ENCODE measurements around the gene NINL. TPM values are rescaled to one million over a fixed set of nuclear protein-coding genes. Genes with fewer than 3 reads are reported as not detected.
A peak's percentile ranks its signal among the peaks of the same experiment; 100 is the strongest.
"Not testable (repeated sequence)": the region's sequence is repeated elsewhere in the genome, so short reads cannot be mapped to it uniquely, and the experiment has no call there.

NINL gene
- total RNA-seq, result 15.7 TPM

GRCh38 chr20:25584905-25585704 lies at the start of gene NINL:
NINL (minus strand) TSS chr20:25585531; CDS start chr20:25526587, 58,944 bp downstream.
- DNase-seq, result peak; percentile 57

GRCh38 chr20:25632940-25633790 lies 47.8 kb upstream of the NINL start:
- DNase-seq, result no peak

DNA sequence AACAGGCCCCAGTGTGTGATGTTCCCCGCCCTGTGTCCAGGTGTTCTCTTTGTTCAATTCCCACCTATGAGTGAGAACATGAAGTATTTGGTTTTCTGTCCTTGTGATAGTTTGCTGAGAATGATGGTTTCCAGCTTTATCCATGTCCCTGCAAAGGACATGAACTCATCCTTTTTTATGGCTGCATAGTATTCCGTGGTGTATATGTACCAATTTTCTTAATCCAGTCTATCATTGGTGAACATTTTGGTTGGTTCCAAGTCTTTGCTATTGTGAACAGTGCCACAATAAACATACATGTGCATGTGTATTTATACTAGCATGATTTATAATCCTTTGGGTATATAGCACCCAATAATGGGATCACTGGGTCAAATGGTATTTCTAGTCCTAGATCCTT lies 45.3 kb upstream of the NINL start:
- not testable (repeated sequence) for DNase-seq

DNA sequence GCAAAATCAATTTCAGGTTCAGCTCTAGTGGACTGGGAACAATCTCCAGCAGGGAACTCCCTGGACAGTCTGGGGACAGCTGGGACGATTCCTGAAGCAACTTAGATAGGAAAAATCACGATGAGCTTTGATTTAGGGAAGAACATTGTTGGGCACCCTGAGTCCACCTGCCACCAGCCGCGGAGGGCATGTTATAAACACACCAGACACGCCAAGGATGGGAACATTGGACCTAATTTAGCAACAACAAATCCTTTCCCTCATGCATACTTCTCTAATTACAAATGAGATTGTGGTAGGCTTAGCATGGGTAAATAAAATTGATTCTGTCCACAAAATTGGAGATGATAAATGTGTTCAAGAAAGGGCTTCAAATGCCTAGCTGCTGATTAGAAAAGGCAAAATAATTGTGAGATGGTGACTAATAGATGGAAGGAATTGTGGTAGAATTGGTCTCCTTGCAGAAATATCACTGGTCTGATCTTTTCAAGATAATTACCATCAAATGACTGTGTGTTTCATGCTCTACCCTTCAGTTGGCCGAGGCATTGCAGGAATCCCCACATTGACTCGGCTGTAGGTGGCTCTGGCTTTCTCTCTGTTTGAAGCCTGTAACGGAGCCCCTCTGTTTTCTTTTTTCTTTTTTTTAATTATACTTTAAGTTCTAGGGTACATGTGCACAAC lies 44.6 kb upstream of the NINL start:
- no peak for DNase-seq

DNA sequence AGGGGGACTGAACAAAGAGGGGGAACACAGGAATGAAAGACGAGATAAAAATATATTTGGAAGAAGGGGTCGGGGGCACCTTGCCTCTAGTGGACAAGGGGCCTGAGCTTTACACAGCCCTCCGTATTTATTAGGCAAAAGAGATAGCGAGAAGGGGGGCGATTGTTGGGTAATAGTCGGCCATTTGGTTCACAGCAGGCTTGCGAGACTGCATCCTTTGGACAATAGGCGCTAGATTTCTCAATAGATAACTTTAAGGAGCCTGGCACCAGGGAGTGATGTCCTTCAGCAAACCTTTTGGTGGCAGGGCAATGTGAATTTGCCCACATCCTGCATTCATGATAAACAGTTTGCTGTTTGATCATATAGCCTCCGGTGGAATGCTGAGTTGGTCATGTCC lies 41.4 kb upstream of the NINL start:
- DNase-seq, result no peak

DNA sequence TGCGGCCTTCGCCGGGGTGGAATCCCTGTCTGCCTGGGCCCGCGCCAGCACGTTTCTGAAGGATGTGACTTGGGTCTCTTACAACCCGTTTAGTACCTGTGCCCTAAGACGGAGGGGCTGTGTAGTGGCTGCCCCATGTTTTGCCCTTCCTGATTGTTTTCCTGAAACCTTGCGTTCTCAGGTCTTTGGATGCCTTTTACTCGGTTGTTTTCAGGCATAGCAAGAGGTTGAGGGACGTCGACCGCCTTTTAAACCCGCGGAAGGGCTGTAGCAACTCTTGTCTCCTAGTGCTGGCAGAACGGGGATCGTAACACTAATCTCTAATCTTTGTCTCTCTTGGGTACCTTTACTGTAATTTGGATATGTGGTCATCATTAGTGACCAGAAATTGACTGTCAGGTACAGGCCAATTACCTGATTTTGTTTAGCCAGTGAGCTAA lies 39.2 kb upstream of the NINL start:
- DNase-seq, result peak; percentile 7

GRCh38 chr20:25623736-25624499 lies 38.6 kb upstream of the NINL start, which contains the start of gene NANP:
NANP (minus strand) TSS chr20:25624014; CDS start chr20:25623948, 66 bp downstream.
- DNase-seq, result peak; percentile 96

GRCh38 chr20:25623225-25623735 lies 37.9 kb upstream of the NINL start:
- no peak for DNase-seq

DNA sequence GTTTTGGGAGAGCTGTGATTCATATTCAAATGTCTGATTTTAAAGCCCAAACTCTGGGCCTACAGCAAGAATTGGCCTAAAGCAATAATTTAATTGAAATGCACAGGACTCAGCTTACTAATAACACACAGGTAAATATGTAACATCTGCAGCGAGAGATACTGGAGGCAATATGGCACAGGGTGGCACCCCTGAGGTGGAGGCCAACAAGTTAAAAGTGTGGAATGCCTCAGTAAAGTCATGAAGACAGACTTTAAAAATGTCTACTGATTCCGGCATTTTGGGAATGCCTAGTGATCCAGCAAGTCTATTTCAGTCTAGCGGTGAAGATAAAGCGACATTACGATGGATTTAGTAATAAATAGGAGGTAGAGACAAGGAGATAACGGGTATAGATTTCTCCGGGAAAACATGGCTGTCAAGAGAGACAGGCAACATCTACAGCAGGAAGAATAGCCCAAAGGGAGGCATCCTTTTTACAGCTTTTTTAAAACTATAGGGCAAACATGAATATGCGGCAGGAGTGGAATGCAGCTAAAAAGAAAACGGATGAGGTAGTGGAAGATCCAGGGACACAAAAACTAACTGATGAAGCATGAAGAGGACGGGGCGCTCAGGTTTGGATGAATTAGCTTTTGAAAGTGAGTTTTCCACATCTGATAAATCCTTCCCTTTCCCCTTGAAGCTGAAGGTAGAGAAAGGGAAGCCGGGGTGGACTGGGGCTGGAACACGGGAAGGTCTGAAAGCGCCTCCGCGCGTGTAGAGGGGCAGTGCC lies 37.3 kb upstream of the NINL start:
- no peak for DNase-seq

DNA sequence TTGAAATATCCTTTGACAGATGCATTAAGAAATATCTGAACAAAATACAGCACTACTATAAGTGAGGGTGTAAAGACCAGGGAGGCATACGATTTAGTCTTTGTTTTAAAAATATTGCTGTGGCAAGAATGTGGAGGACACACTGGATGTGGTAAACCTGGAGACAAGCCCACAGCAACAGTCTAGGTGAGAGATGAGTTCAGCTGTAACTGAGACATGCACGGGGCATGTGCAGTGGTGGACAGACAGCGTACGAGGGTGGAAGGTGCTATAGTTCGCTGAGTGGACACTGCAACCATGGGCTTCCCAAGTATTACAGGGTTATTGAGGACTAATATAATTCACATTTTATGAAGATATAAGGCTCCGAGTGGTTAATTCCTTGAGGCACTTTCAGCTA lies 36.7 kb upstream of the NINL start:
- no peak for DNase-seq

DNA sequence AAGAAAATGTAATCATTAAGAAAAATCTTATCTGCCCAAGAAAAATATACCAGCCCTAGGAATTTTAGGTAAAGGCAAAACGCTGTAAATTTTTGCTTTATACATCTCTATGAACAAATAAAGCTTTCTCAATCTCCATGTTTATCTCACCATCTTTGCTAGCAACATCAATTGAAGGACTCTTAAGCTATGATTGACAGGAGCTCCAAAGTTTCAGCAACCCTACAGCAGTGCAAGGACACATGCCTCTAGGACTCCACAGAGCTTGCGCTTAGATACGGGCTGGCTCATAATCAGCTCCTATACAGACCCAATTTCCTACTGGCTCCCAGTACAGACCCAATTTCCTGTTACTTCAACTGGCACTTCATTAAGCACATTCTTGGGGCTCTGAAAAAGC lies 34.2 kb upstream of the NINL start:
- DNase-seq, result no peak

DNA sequence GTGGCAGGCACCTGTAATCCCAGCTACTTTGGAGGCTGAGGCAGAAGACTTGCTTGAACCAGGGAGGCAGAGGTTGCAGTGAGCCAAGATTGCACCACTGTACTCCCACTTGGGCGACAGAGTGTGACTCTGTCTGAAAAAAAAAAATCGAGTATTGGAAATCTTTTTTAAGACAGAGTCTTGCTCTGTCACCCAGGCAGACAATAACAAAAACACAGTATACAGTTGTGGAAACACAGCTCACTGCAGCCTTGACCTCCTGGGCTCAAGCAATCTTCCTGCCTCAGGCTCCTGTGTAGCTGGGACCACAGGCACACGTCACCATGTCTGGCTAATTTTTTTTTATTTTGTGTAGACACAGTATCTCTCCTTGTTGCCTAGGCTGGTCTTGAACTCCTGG lies 23.4 kb upstream of the NINL start:
- DNase-seq, result no peak

GRCh38 chr20:25606094-25606695 lies 20.9 kb upstream of the NINL start:
- DNase-seq, result no peak

GRCh38 chr20:25605148-25605547 lies 19.8 kb upstream of the NINL start:
- DNase-seq, result no peak

- no peak for DNase-seq
These were observed 19.3 kb upstream of the NINL start for GRCh38 chr20:25604611-25605010.

GRCh38 chr20:25602914-25603309 lies 17.6 kb upstream of the NINL start:
- not testable (repeated sequence) for DNase-seq

DNA sequence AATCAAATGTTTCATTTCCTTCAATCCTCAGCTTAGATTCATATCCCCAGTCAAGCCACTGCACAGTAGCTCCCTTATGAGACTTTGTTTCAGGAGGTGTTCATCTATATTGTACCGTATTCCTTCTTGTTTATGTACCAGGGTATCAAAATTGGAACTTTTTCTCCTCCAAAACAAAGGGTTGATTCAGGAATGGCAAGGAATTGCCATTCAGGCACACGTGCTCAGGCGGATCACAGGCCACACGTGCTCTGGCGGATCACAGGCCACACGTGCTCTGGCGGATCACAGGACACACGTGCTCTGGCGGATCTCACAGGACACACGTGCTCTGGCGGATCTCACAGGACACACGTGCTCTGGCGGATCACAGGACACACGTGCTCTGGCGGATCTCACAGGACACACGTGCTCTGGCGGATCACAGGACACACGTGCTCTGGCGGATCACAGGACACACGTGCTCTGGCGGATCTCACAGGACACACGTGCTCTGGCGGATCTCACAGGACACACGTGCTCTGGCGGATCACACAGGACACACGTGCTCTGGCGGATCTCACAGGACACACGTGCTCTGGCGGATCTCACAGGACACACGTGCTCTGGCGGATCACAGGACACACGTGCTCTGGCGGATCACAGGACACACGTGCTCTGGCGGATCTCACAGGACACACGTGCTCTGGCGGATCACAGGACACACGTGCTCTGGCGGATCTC lies 17.0 kb upstream of the NINL start:
- DNase-seq, result not testable (repeated sequence)

GRCh38 chr20:25601659-25602058 lies 16.3 kb upstream of the NINL start:
- DNase-seq, result no peak

- DNase-seq, result no peak
These were observed 15.3 kb upstream of the NINL start for GRCh38 chr20:25600632-25601031.
